HFFc6 (cell line): ENCODE results near the gene PPM1A. TPM values are rescaled to one million over a fixed set of nuclear protein-coding genes. Genes with fewer than 3 reads are reported as not detected.

Experiments
- DNase-seq: peaks from one replicate; pipeline ENCODE4 v3.0.0-alpha.2; 2018
- H3K27ac Mint-ChIP-seq: 2 replicates; pipeline ENCODE4 v1.8.0; 2020; ENCODE audit warnings: mild to moderate bottlenecking, mixed read lengths
- H3K27me3 Mint-ChIP-seq: 2 replicates; pipeline ENCODE4 v1.8.0; 2021; ENCODE audit warnings: mild to moderate bottlenecking, moderate library complexity, mixed read lengths; ENCODE audit not compliant: insufficient read depth
- H3K36me3 Mint-ChIP-seq: 2 replicates; pipeline ENCODE4 v1.8.0; 2021; ENCODE audit warnings: low read depth, mixed read lengths
- H3K4me1 Mint-ChIP-seq: 2 replicates; pipeline ENCODE4 v1.8.0; 2020; ENCODE audit warnings: low read depth, mixed read lengths
- H3K4me3 Mint-ChIP-seq: 2 replicates; pipeline ENCODE4 v1.8.0; 2020; ENCODE audit warnings: mild to moderate bottlenecking, moderate library complexity, mixed read lengths
- H3K9me3 Mint-ChIP-seq: 2 replicates; pipeline ENCODE4 v1.8.0; 2020; ENCODE audit warnings: mild to moderate bottlenecking, mixed read lengths
- CTCF ChIP-seq: fragments of 200-600 bp; sonication (generic); IDR thresholded peaks from 2 replicates; pipeline ENCODE4 v1.5.0; 2021; ENCODE audit warnings: antibody characterized with exemption, mild to moderate bottlenecking
- total RNA-seq, 6 experiments: library from RNA; stranded (reverse); fragmentation: NEBNext Ultra II Directional; extraction: Animal tissue kit (Norgen Biotek cat#: 25700); gene quantifications; 2 replicates in 1 of 6; 3 replicates in 5 of 6; pipeline ENCODE4 v1.2.3, GENCODE V29; 2021

Gene PPM1A
- total RNA-seq, 6 experiments from 2014 or later, result 35.2 to 38.0 (median 36.5) TPM

- H3K27ac Mint-ChIP-seq, result no peak overlapping the region
- DNase-seq, result no peak
Observed at GRCh38 chr14:60229614-60230013, 19.4 kb upstream of the PPM1A start.

GRCh38 chr14:60232185-60232584 is 16.8 kb upstream of the PPM1A start:
- no peak for TF ChIP-seq CTCF
- H3K36me3 Mint-ChIP-seq, result no peaks in the 10 kb centered on the region; the same call in 1 of the 2 replicates
- H3K27ac Mint-ChIP-seq, result no peak overlapping the region
- H3K4me3 Mint-ChIP-seq, result no peak overlapping the region
- H3K9me3 Mint-ChIP-seq, result no peaks in the 10 kb centered on the region; the same call in 1 of the 2 replicates
- peaks cover 2% of the 10 kb centered on the region; the same call in 1 of the 2 replicates for H3K27me3 Mint-ChIP-seq
- DNase-seq, result no peak
- no peaks in the 10 kb centered on the region for H3K4me1 Mint-ChIP-seq

More at GRCh38 chr14:60229614-60230013, 19.4 kb upstream of the PPM1A start:
- Mint-ChIP-seq H3K27me3 (peaks cover 2% of the 10 kb centered on the region; the same call in 1 of the 2 replicates), H3K36me3 (no peaks in the 10 kb centered on the region; the same call in 1 of the 2 replicates), H3K9me3 (no peaks in the 10 kb centered on the region; the same call in 1 of the 2 replicates), H3K4me1 (no peaks in the 10 kb centered on the region), H3K4me3 (no peak overlapping the region)
- no peak for TF ChIP-seq CTCF

GRCh38 chr14:60233251-60233650 is 15.8 kb upstream of the PPM1A start:
- no peak for DNase-seq
- Mint-ChIP-seq H3K36me3 (no peaks in the 10 kb centered on the region; the same call in 1 of the 2 replicates), H3K27ac (no peak overlapping the region), H3K4me1 (no peaks in the 10 kb centered on the region), H3K9me3 (no peaks in the 10 kb centered on the region; the same call in 1 of the 2 replicates), H3K4me3 (no peak overlapping the region), H3K27me3 (peaks cover 2% of the 10 kb centered on the region; the same call in 1 of the 2 replicates)
- no peak for TF ChIP-seq CTCF

GRCh38 chr14:60233891-60234290 is 15.1 kb upstream of the PPM1A start:
- TF ChIP-seq CTCF, result no peak
- no peak for DNase-seq
- no peak overlapping the region for H3K27ac Mint-ChIP-seq

GRCh38 chr14:60235440-60235839 is 13.6 kb upstream of the PPM1A start:
- DNase-seq, result no peak
- no peak overlapping the region for H3K27ac Mint-ChIP-seq
- no peak for TF ChIP-seq CTCF
- H3K4me1 Mint-ChIP-seq, result no peaks in the 10 kb centered on the region
- no peaks in the 10 kb centered on the region; the same call in 1 of the 2 replicates for H3K36me3 Mint-ChIP-seq
- H3K27me3 Mint-ChIP-seq, result peaks cover 4% of the 10 kb centered on the region
- H3K9me3 Mint-ChIP-seq, result no peaks in the 10 kb centered on the region; the same call in 1 of the 2 replicates
- H3K4me3 Mint-ChIP-seq, result no peak overlapping the region

More at GRCh38 chr14:60233891-60234290, 15.1 kb upstream of the PPM1A start:
- Mint-ChIP-seq H3K27me3 (peaks cover 2% of the 10 kb centered on the region), H3K4me1 (no peaks in the 10 kb centered on the region), H3K9me3 (no peaks in the 10 kb centered on the region; the same call in 1 of the 2 replicates), H3K36me3 (no peaks in the 10 kb centered on the region; the same call in 1 of the 2 replicates), H3K4me3 (no peak overlapping the region)
